Measurements from ENCODE around the gene MTX1.

The MTX1 gene

DNA sequence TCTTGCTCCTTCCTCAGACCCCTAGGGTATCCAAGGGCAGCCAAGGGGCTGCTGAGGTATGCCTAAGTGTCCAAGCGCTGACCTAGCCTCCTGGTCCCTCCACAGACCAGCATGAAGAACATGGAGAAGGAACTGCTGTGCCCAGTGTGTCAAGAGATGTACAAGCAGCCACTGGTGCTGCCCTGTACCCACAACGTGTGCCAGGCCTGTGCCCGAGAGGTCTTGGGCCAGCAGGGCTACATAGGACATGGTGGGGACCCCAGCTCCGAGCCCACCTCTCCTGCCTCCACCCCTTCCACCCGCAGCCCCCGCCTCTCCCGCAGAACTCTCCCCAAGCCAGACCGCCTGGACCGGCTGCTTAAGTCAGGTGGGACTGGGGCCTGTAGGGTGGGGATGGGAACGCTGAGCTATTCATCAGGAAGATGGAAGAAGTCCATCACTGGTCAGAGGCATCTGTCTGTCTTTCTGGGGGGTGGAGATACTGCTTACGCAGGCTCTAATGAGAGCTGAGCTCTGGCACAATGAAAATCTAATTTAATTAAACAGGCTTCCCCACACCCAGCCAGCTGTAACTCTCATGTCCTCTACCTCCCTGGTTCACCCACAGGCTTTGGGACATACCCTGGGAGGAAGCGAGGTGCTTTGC is 33.1 kb upstream of the MTX1 start:
- no peak for DNase-seq (ENCODE audit: low spot score)
- Histone ChIP-seq H3K27ac (ENCODE audit: poor library complexity, severe bottlenecking) (peak overlapping the region; percentile 61), H3K36me3 (ENCODE audit: low read depth) (peaks cover 39% of the 10 kb centered on the region), H3K4me3 (ENCODE audit: severe bottlenecking) (no peak overlapping the region), H3K4me1 (ENCODE audit: insufficient read depth, poor library complexity, severe bottlenecking) (no peaks in the 10 kb centered on the region), H3K27me3 (ENCODE audit: insufficient read depth, poor library complexity, severe bottlenecking) (no peaks in the 10 kb centered on the region), H3K9me3 (ENCODE audit: severe bottlenecking) (no peaks in the 10 kb centered on the region)
- no peak for ATAC-seq (ENCODE audit: low read depth)
- TF ChIP-seq, protein P1, sequence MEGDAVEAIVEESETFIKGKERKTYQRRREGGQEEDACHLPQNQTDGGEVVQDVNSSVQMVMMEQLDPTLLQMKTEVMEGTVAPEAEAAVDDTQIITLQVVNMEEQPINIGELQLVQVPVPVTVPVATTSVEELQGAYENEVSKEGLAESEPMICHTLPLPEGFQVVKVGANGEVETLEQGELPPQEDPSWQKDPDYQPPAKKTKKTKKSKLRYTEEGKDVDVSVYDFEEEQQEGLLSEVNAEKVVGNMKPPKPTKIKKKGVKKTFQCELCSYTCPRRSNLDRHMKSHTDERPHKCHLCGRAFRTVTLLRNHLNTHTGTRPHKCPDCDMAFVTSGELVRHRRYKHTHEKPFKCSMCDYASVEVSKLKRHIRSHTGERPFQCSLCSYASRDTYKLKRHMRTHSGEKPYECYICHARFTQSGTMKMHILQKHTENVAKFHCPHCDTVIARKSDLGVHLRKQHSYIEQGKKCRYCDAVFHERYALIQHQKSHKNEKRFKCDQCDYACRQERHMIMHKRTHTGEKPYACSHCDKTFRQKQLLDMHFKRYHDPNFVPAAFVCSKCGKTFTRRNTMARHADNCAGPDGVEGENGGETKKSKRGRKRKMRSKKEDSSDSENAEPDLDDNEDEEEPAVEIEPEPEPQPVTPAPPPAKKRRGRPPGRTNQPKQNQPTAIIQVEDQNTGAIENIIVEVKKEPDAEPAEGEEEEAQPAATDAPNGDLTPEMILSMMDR (IDR thresholded peaks at IDR 0.05; ENCODE audit: poor library complexity, severe bottlenecking) = no peak

DNA sequence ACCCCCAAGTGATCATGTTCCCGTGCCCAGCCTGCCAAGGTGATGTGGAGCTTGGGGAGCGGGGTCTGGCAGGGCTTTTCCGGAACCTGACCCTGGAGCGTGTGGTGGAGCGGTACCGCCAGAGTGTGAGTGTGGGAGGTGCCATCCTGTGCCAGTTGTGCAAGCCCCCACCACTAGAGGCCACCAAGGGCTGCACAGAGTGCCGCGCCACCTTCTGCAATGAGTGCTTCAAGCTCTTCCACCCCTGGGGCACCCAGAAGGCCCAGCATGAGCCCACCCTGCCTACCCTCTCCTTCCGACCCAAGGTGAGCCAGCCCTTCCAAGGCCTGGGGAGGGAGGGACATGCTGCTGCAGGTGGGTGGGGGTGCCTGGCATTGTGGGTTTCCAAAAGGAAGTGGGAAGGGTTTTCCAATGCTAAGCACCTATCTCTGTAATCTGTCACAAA is 32.5 kb upstream of the MTX1 start:
- ATAC-seq (ENCODE audit: low read depth) (no peak), DNase-seq (ENCODE audit: low spot score) (no peak)
- Histone ChIP-seq H3K4me3 (ENCODE audit: severe bottlenecking) (no peak overlapping the region), H3K36me3 (ENCODE audit: low read depth) (peaks cover 43% of the 10 kb centered on the region), H3K27ac (ENCODE audit: poor library complexity, severe bottlenecking) (no peak overlapping the region), H3K4me1 (ENCODE audit: insufficient read depth, poor library complexity, severe bottlenecking) (no peaks in the 10 kb centered on the region), H3K27me3 (ENCODE audit: insufficient read depth, poor library complexity, severe bottlenecking) (no peaks in the 10 kb centered on the region), H3K9me3 (ENCODE audit: severe bottlenecking) (no peaks in the 10 kb centered on the region)
- TF ChIP-seq, protein P1 (IDR thresholded peaks at IDR 0.05; ENCODE audit: poor library complexity, severe bottlenecking) = no peak

DNA sequence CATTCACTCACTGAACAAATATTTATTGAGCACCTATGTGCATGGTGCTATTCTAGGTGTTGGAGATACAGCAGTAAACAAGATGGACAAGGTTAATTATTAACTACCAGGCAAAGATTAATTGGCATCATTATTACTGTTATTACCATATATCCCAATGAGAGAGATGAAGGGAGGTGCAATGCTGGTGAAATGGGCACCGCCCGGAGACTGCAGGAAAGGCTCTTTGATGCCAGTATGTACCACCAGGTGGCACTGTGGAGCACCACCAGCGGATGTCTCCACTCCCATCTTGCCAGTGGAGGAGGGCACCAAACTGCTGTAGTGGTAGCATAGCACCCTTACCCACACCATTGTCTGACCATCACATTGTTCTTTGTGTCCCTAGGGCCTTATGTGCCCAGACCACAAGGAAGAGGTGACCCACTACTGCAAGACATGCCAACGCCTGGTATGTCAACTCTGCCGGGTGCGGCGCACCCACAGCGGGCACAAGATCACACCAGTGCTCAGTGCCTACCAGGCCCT is 31.9 kb upstream of the MTX1 start:
- ATAC-seq (ENCODE audit: low read depth) = peak; percentile 49

DNA sequence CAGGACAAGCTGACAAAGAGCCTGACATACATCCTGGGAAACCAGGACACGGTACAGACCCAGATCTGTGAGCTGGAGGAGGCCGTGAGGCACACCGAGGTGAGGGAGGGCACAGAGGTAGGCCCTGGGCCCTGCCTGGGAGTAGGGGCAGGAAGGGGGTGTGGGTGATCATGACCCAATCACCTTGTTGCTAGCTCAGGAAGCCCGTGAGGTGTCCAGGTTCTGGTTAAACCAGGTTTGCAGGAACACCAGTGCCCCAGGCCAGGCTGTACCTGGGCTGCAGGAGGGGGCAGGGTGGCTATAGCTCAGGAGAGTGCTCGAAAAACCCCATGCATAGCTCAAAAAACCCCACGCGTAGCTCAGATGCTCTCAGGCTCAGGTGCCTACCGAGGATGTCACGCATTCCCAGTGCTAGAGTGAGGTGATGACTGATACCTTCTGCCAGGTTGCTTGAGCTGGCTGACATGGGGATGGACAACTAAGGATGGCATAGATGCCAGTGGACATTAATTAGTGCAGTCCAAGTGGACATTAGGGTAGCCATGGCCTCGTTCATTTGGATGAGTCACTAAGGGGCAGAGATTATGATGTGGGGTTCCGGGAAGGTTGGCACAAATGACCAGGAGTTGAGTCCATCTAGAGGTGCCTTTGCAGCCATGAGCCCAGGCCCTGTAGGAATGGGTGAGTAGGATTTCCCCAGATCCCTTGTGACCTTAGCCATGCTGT is 31.1 kb upstream of the MTX1 start:
- TF ChIP-seq, protein P1 (IDR thresholded peaks at IDR 0.05; ENCODE audit: poor library complexity, severe bottlenecking) = no peak
- H3K4me3 ChIP-seq (ENCODE audit: severe bottlenecking) = no peak overlapping the region
- H3K27me3 ChIP-seq (ENCODE audit: insufficient read depth, poor library complexity, severe bottlenecking) = no peaks in the 10 kb centered on the region
- no peaks in the 10 kb centered on the region for H3K4me1 ChIP-seq (ENCODE audit: insufficient read depth, poor library complexity, severe bottlenecking)
- H3K36me3 ChIP-seq (ENCODE audit: low read depth) = peaks cover 33% of the 10 kb centered on the region
- H3K27ac ChIP-seq (ENCODE audit: poor library complexity, severe bottlenecking) = no peak overlapping the region
- DNase-seq (ENCODE audit: low spot score) = no peak
- ATAC-seq (ENCODE audit: low read depth) = no peak
- H3K9me3 ChIP-seq (ENCODE audit: severe bottlenecking) = no peaks in the 10 kb centered on the region

More for the DNA sequence above, 31.9 kb upstream of the MTX1 start:
- Histone ChIP-seq H3K36me3 (ENCODE audit: low read depth) (peaks cover 38% of the 10 kb centered on the region), H3K27ac (ENCODE audit: poor library complexity, severe bottlenecking) (no peak overlapping the region), H3K27me3 (ENCODE audit: insufficient read depth, poor library complexity, severe bottlenecking) (no peaks in the 10 kb centered on the region), H3K4me1 (ENCODE audit: insufficient read depth, poor library complexity, severe bottlenecking) (no peaks in the 10 kb centered on the region), H3K9me3 (ENCODE audit: severe bottlenecking) (no peaks in the 10 kb centered on the region), H3K4me3 (ENCODE audit: severe bottlenecking) (no peak overlapping the region)
- TF ChIP-seq, protein P1 (IDR thresholded peaks at IDR 0.05; ENCODE audit: poor library complexity, severe bottlenecking) = peak; percentile 90
- DNase-seq (ENCODE audit: low spot score) = no peak
